Kidney glomerular epithelial cell (primary cell): ENCODE data around the gene ATP6V1B1.
A peak's percentile ranks its signal among the peaks of the same experiment; 100 is the strongest.

ENCODE experiments used
- DNase-seq: peaks from one replicate; lab custom pipeline; 2025; lab: John Stamatoyannopoulos, UW

The ATP6V1B1 gene

GRCh38 chr2:70966681-70967080, 31.0 kb downstream of the ATP6V1B1 start:
- DNase-seq, result no peak

- DNase-seq, result no peak
These were observed 31.5 kb downstream of the ATP6V1B1 start for GRCh38 chr2:70967189-70967588.

- no peak for DNase-seq
These were observed 38.9 kb downstream of the ATP6V1B1 start for GRCh38 chr2:70974592-70974991.

GRCh38 chr2:70975237-70975636, 39.5 kb downstream of the ATP6V1B1 start:
- DNase-seq, result no peak

GRCh38 chr2:70977605-70978205, 42.0 kb downstream of the ATP6V1B1 start:
- DNase-seq, result peak; percentile 7

GRCh38 chr2:70978341-70979179, 42.9 kb downstream of the ATP6V1B1 start, which contains the start of gene ANKRD53:
TSS of gene ANKRD53 (plus strand) at chr2:70978630. CDS start at chr2:70978646, 16 bp downstream.
- no peak for DNase-seq

GRCh38 chr2:70979180-70979488, 43.4 kb downstream of the ATP6V1B1 start:
- no peak for DNase-seq

GRCh38 chr2:70979626-70980025, 43.9 kb downstream of the ATP6V1B1 start:
- DNase-seq, result no peak

GRCh38 chr2:70981421-70981820, 45.7 kb downstream of the ATP6V1B1 start:
- no peak for DNase-seq

- DNase-seq, result no peak
These were observed 46.4 kb downstream of the ATP6V1B1 start for GRCh38 chr2:70981866-70982810.

GRCh38 chr2:70982971-70983370, 47.3 kb downstream of the ATP6V1B1 start:
- DNase-seq, result no peak

- no peak for DNase-seq
These were observed 48.0 kb downstream of the ATP6V1B1 start for GRCh38 chr2:70983506-70984227.

- no peak for DNase-seq
These were observed 48.5 kb downstream of the ATP6V1B1 start for GRCh38 chr2:70984228-70984575.

- DNase-seq, result no peak
These were observed 49.0 kb downstream of the ATP6V1B1 start for GRCh38 chr2:70984576-70985282.

- DNase-seq, result no peak
These were observed 49.6 kb downstream of the ATP6V1B1 start for GRCh38 chr2:70985283-70985688.

- DNase-seq, result no peak
These were observed 50.3 kb downstream of the ATP6V1B1 start for GRCh38 chr2:70985956-70986355.

- DNase-seq, result no peak
These were observed 50.9 kb downstream of the ATP6V1B1 start for GRCh38 chr2:70986499-70987189.

- no peak for DNase-seq
These were observed 51.7 kb downstream of the ATP6V1B1 start for GRCh38 chr2:70987386-70987785.

- DNase-seq, result no peak
These were observed 52.5 kb downstream of the ATP6V1B1 start for GRCh38 chr2:70988151-70988550.
